HepG2 (cell line): ENCODE results near the gene MRM3. TPM values are rescaled to one million over a fixed set of nuclear protein-coding genes. Genes with fewer than 3 reads are reported as not detected.

Experiments used
- ARNTL ChIP-seq: sonication (generic); formaldehyde crosslinking; IDR thresholded peaks from 2 replicates; pipeline ENCODE4 v1.4.0; 2020; ENCODE audit warnings: mild to moderate bottlenecking, missing genetic modification reagents
- ATF2 ChIP-seq: sonication (generic); formaldehyde crosslinking; IDR thresholded peaks from 2 replicates; pipeline ENCODE4 v1.4.0; 2020; ENCODE audit warnings: missing genetic modification reagents
- FOXO1 ChIP-seq: sonication (generic); formaldehyde crosslinking; IDR thresholded peaks from 2 replicates; pipeline ENCODE4 v1.4.0; 2020; ENCODE audit warnings: missing genetic modification reagents
- GTF3A ChIP-seq: sonication (generic); formaldehyde crosslinking; conservative IDR thresholded peaks from 2 replicates; pipeline ENCODE4 v1.4.0; 2020; ENCODE audit warnings: mild to moderate bottlenecking, missing genetic modification reagents
- HNF1A ChIP-seq, 2 experiments: sonication (generic) in 1 of 2; formaldehyde crosslinking in 1 of 2; IDR thresholded peaks; 2 replicates each; pipeline versions ENCODE4 v1.4.0 to v1.6.1; 2016 to 2020; ENCODE audit warnings: borderline replicate concordance in 1 of 2, low read depth in 1 of 2, mild to moderate bottlenecking in 1 of 2, missing genetic modification reagents in 1 of 2
- HNF4G ChIP-seq, 2 experiments: sonication (generic) in 1 of 2; formaldehyde crosslinking in 1 of 2; IDR thresholded peaks; 2 replicates each; pipeline versions ENCODE4 v1.4.0 to v1.6.1; 2011 to 2020; ENCODE audit warnings: borderline replicate concordance in 2 of 2, low read depth in 2 of 2, mild to moderate bottlenecking in 2 of 2, low read length in 1 of 2, missing genetic modification reagents in 1 of 2, moderate library complexity in 1 of 2
- KDM4B ChIP-seq: sonication (generic); formaldehyde crosslinking; IDR thresholded peaks from 2 replicates; pipeline ENCODE4 v1.4.0; 2020; ENCODE audit warnings: missing genetic modification reagents
- NFE2 ChIP-seq: sonication (generic); formaldehyde crosslinking; IDR thresholded peaks from 2 replicates; pipeline ENCODE4 v1.4.0; 2020; ENCODE audit warnings: missing genetic modification reagents
- NFYB ChIP-seq: sonication (generic); formaldehyde crosslinking; IDR thresholded peaks from 2 replicates; pipeline ENCODE4 v1.4.0; 2020; ENCODE audit warnings: missing genetic modification reagents
- NR2F6 ChIP-seq, 2 experiments: IDR thresholded peaks; 2 replicates each; pipeline ENCODE4 v1.6.1; 2016; ENCODE audit warnings: antibody characterized with exemption in 1 of 2, mild to moderate bottlenecking in 1 of 2
- RNF2 ChIP-seq: fragments of 450-650 bp; conservative IDR thresholded peaks from 2 replicates; pipeline ENCODE4 v1.6.1; 2016; ENCODE audit warnings: low read depth
- SMAD9 ChIP-seq: sonication (generic); formaldehyde crosslinking; IDR thresholded peaks from 2 replicates; pipeline ENCODE4 v1.5.1; 2020; ENCODE audit warnings: mild to moderate bottlenecking, missing genetic modification reagents
- ZNF143 ChIP-seq: sonication (generic); formaldehyde crosslinking; IDR thresholded peaks from 2 replicates; pipeline ENCODE4 v1.4.0; 2020; ENCODE audit warnings: missing genetic modification reagents
- ZNF30 ChIP-seq: sonication (generic); formaldehyde crosslinking; IDR thresholded peaks from 2 replicates; pipeline ENCODE4 v1.5.0; 2020; ENCODE audit warnings: mild to moderate bottlenecking, missing genetic modification reagents
- ZNF44 ChIP-seq: sonication (generic); formaldehyde crosslinking; IDR thresholded peaks from 2 replicates; pipeline ENCODE4 v1.5.1; 2020; ENCODE audit warnings: mild to moderate bottlenecking, missing genetic modification reagents
- ZNF577 ChIP-seq: sonication (generic); formaldehyde crosslinking; IDR thresholded peaks from 2 replicates; pipeline ENCODE4 v1.4.0; 2020; ENCODE audit warnings: mild to moderate bottlenecking, low read depth, missing genetic modification reagents, borderline replicate concordance
- ZNF589 ChIP-seq: sonication (generic); formaldehyde crosslinking; conservative IDR thresholded peaks from 2 replicates; pipeline ENCODE4 v1.8.0; 2022; ENCODE audit warnings: mild to moderate bottlenecking, moderate library complexity, missing genetic modification reagents
- ZNF644 ChIP-seq: IDR thresholded peaks from 2 replicates; pipeline ENCODE4 v1.6.1; 2016; ENCODE audit warnings: low read depth
- ZNF766 ChIP-seq: sonication (generic); formaldehyde crosslinking; IDR thresholded peaks from 2 replicates; pipeline ENCODE4 v1.5.0; 2020; ENCODE audit warnings: missing genetic modification reagents, borderline replicate concordance
- polyA plus RNA-seq, 8 experiments: library from polyadenylated mRNA; depleted of rRNA in 3 of 8; stranded (reverse) in 7 of 8; unstranded in 1 of 8; fragments of >200 nt; fragmentation: Illumina TruSeq in 4 of 8; extraction: Trizol in 4 of 8; gene quantifications; 2 replicates each; pipeline versions ENCODE4 v1.2.1 to v1.2.3, GENCODE V29; 2011 to 2016; ENCODE audit warnings: low read depth in 4 of 8, missing spikeins in 1 of 8, mixed read lengths in 1 of 8; ENCODE audit not compliant: insufficient read depth in 1 of 8
- total RNA-seq, 5 experiments: library from RNA; depleted of rRNA; stranded (reverse); fragments of >200 nt; fragmentation: Illumina TruSeq; extraction: Trizol; gene quantifications; 2 replicates each; pipeline ENCODE4 v1.2.3, GENCODE V29; 2016; ENCODE audit warnings: low read depth in 1 of 5
- TF ChIP-seq, protein P1 (sequence below): conservative IDR thresholded peaks from 2 replicates; pipeline ENCODE4 v1.6.1; 2018; ENCODE audit warnings: missing genetic modification reagents
- TF ChIP-seq, protein P2 (sequence below): IDR thresholded peaks from 2 replicates; pipeline ENCODE4 v1.6.1; 2016; ENCODE audit warnings: missing compliant biosample characterization, missing genetic modification reagents, borderline replicate concordance

MRM3 gene
- total and polyA plus RNA-seq, 2 of the 13 experiments (the other 11 are each of a cell fraction or from before 2014, with no cell fraction given), result 12.3 to 25.5 TPM

DNA sequence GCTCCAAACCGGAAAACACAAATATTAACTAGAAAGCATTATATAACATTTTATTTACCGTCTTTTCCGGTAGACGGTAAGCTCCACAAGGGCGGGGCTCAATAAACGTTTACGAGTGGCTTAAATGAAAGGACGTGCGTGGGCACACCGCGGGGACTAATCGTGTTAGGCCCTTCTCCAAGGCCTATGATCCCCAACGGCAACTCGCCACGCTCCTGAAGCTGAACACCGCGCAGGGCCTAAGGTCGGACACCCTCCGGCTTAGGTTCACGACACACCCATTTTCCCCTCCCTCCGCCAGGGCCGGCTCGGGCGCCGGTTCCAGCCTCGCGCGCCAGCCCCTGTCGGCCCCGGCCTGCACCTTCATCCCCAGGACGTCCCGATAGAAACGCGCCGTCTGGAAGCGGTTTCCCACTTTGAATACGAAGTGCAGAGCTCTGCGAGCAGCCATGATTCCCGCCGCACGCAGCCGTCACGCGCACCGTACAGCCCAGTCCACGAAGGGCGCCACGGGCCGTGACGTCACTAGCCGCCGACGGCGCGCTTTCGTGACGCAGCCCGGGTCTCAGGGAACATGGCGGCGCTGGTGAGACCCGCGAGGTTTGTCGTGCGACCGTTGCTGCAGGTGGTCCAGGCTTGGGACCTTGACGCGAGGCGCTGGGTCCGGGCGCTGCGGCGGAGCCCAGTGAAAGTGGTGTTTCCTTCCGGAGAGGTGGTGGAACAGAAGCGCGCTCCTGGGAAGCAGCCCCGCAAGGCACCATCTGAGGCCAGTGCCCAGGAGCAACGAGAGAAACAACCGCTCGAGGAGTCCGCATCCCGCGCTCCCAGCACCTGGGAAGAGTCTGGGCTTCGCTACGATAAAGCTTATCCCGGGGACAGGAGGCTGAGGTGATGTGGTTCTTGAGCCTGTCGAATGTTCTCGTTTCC is at the start of gene MRM3, which contains the start of gene GLOD4 (continued):
- no peak for TF ChIP-seq SMAD9 (CRISPR knock-in tag)
- no peak for TF ChIP-seq NR2F6 (IDR thresholded peaks at IDR 0.05)
- TF ChIP-seq NR2F6 (CRISPR knock-in tag; IDR thresholded peaks at IDR 0.05), result no peak
- TF ChIP-seq ARNTL (CRISPR knock-in tag), result peak; percentile 95
- TF ChIP-seq ZNF766, result 0 out of 2 replicates have a peak, but pooled peaks have one; percentile 11
- peak; percentile 61 for TF ChIP-seq NFYB
- 0 out of 2 replicates have a peak, but pooled peaks have one; percentile 58 for TF ChIP-seq RNF2
- TF ChIP-seq HNF4G (IDR thresholded peaks at IDR 0.05; ENCODE audit: borderline replicate concordance, low read depth, low read length), result no peak
- TF ChIP-seq HNF4G (CRISPR knock-in tag; IDR thresholded peaks at IDR 0.05; ENCODE audit: borderline replicate concordance, low read depth), result peak; percentile 84; the same call in 1 of the 2 replicates
- no peak for TF ChIP-seq NFE2
- TF ChIP-seq ZNF30, result no peak; the same call in 1 of the 2 replicates
- TF ChIP-seq ZNF589 (CRISPR knock-in tag), result peak; percentile 87
- peak; percentile 75 for TF ChIP-seq FOXO1 (CRISPR knock-in tag)
- no peak for TF ChIP-seq GTF3A (CRISPR knock-in tag)
- TF ChIP-seq KDM4B, result peak; percentile 27; the same call in 1 of the 2 replicates
- TF ChIP-seq HNF1A (IDR thresholded peaks at IDR 0.05; ENCODE audit: low read depth), result no peak
- TF ChIP-seq HNF1A (CRISPR knock-in tag; IDR thresholded peaks at IDR 0.05; ENCODE audit: borderline replicate concordance), result peak; percentile 87
- TF ChIP-seq ZNF577 (CRISPR knock-in tag), result no peak
- TF ChIP-seq ATF2 (CRISPR knock-in tag), result peak; percentile 94
- TF ChIP-seq, protein P1, sequence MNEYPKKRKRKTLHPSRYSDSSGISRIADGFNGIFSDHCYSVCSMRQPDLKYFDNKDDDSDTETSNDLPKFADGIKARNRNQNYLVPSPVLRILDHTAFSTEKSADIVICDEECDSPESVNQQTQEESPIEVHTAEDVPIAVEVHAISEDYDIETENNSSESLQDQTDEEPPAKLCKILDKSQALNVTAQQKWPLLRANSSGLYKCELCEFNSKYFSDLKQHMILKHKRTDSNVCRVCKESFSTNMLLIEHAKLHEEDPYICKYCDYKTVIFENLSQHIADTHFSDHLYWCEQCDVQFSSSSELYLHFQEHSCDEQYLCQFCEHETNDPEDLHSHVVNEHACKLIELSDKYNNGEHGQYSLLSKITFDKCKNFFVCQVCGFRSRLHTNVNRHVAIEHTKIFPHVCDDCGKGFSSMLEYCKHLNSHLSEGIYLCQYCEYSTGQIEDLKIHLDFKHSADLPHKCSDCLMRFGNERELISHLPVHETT, result peak; percentile 86
- peak; percentile 83 for TF ChIP-seq ZNF143
- TF ChIP-seq, protein P2, sequence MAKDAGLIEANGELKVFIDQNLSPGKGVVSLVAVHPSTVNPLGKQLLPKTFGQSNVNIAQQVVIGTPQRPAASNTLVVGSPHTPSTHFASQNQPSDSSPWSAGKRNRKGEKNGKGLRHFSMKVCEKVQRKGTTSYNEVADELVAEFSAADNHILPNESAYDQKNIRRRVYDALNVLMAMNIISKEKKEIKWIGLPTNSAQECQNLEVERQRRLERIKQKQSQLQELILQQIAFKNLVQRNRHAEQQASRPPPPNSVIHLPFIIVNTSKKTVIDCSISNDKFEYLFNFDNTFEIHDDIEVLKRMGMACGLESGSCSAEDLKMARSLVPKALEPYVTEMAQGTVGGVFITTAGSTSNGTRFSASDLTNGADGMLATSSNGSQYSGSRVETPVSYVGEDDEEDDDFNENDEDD (CRISPR knock-in tag), result peak; percentile 95
- no peak for TF ChIP-seq ZNF44 (CRISPR knock-in tag)
- no peak for TF ChIP-seq ZNF644 (CRISPR knock-in tag)
